Measurements from ENCODE around the gene MAPT.
"Not testable (repeated sequence)": the region's sequence is repeated elsewhere in the genome, so short reads cannot be mapped to it uniquely, and the experiment has no call there.

The MAPT gene

GRCh38 chr17:45952814-45953320 lies 58.5 kb downstream of the MAPT start:
- no peak for DNase-seq (ENCODE audit: low spot score)

GRCh38 chr17:45953561-45953960 lies 59.2 kb downstream of the MAPT start:
- DNase-seq (ENCODE audit: low spot score): no peak

GRCh38 chr17:45954914-45955313 lies 60.6 kb downstream of the MAPT start:
- DNase-seq (ENCODE audit: low spot score): no peak

- no peak for DNase-seq (ENCODE audit: low spot score)
Observed at GRCh38 chr17:45955326-45955725, 61.0 kb downstream of the MAPT start.

- no peak for DNase-seq (ENCODE audit: low spot score)
Observed at GRCh38 chr17:45956090-45956489, 61.7 kb downstream of the MAPT start.

- DNase-seq (ENCODE audit: low spot score): not testable (repeated sequence)
Observed at GRCh38 chr17:45956746-45957145, 62.4 kb downstream of the MAPT start.

- no peak for DNase-seq (ENCODE audit: low spot score)
Observed at GRCh38 chr17:45958307-45958706, 64.0 kb downstream of the MAPT start.

- DNase-seq (ENCODE audit: low spot score): no peak
Observed at GRCh38 chr17:45958994-45959665, 64.8 kb downstream of the MAPT start.

GRCh38 chr17:45960311-45960710 lies 66.0 kb downstream of the MAPT start:
- no peak for DNase-seq (ENCODE audit: low spot score)

- DNase-seq (ENCODE audit: low spot score): no peak
Observed at GRCh38 chr17:45961206-45961605, 66.9 kb downstream of the MAPT start.

GRCh38 chr17:45962221-45962972 lies 68.0 kb downstream of the MAPT start:
- DNase-seq (ENCODE audit: low spot score): no peak

GRCh38 chr17:45963283-45963682 lies 68.9 kb downstream of the MAPT start:
- no peak for DNase-seq (ENCODE audit: low spot score)

GRCh38 chr17:45963889-45964288 lies 69.5 kb downstream of the MAPT start:
- DNase-seq (ENCODE audit: low spot score): no peak

- DNase-seq (ENCODE audit: low spot score): no peak
Observed at GRCh38 chr17:45964634-45965033, 70.3 kb downstream of the MAPT start.

- no peak for DNase-seq (ENCODE audit: low spot score)
Observed at GRCh38 chr17:45965812-45966211, 71.5 kb downstream of the MAPT start.

- no peak for DNase-seq (ENCODE audit: low spot score)
Observed at GRCh38 chr17:45966606-45967280, 72.4 kb downstream of the MAPT start.

- DNase-seq (ENCODE audit: low spot score): no peak
Observed at GRCh38 chr17:45967378-45967777, 73.0 kb downstream of the MAPT start.

GRCh38 chr17:45968732-45969131 lies 74.4 kb downstream of the MAPT start:
- DNase-seq (ENCODE audit: low spot score): no peak

GRCh38 chr17:45969726-45970125 lies 75.4 kb downstream of the MAPT start:
- no peak for DNase-seq (ENCODE audit: low spot score)

GRCh38 chr17:45970659-45971058 lies 76.3 kb downstream of the MAPT start:
- DNase-seq (ENCODE audit: low spot score): no peak

GRCh38 chr17:45971698-45972141 lies 77.4 kb downstream of the MAPT start:
- no peak for DNase-seq (ENCODE audit: low spot score)

GRCh38 chr17:45972531-45972930 lies 78.2 kb downstream of the MAPT start:
- DNase-seq (ENCODE audit: low spot score): no peak

Data from HuH-7 (cell line).